GM23248 (cell line): Measurements from ENCODE around the gene RABEP2. TPM values are rescaled to one million over a fixed set of nuclear protein-coding genes. Genes with fewer than 3 reads are reported as not detected.
A peak's percentile ranks its signal among the peaks of the same experiment; 100 is the strongest.

Experiments used
- DNase-seq: peaks from one replicate; pipeline ENCODE4 v3.0.0-alpha.2; 2015
- H2AFZ ChIP-seq: fragments of 200-600 bp; sonication (generic); 2 replicates; pipeline ENCODE4 v1.6.1; 2016; ENCODE audit warnings: antibody characterized with exemption
- H3F3A ChIP-seq: fragments of 200-600 bp; sonication (generic); 2 replicates; pipeline ENCODE4 v1.6.1; 2016; ENCODE audit warnings: mild to moderate bottlenecking, antibody characterized with exemption, mixed run types; ENCODE audit not compliant: insufficient read depth
- H3K27ac ChIP-seq: fragments of 200-600 bp; sonication (generic); 2 replicates; pipeline ENCODE4 v1.5.1; 2016; ENCODE audit warnings: mild to moderate bottlenecking
- H3K27me3 ChIP-seq: fragments of 200-600 bp; sonication (generic); replicated peaks from 2 replicates; pipeline ENCODE4 v1.6.1; 2016; ENCODE audit warnings: mild to moderate bottlenecking; ENCODE audit not compliant: insufficient read depth
- H3K36me3 ChIP-seq: fragments of 200-600 bp; sonication (generic); 2 replicates; pipeline ENCODE4 v1.6.1; 2016; ENCODE audit warnings: low read depth, mild to moderate bottlenecking
- H3K4me1 ChIP-seq: fragments of 200-600 bp; sonication (generic); 2 replicates; pipeline ENCODE4 v1.6.1; 2016; ENCODE audit warnings: mild to moderate bottlenecking; ENCODE audit not compliant: insufficient read depth
- H3K4me2 ChIP-seq: fragments of 200-600 bp; sonication (generic); one replicate; pipeline ENCODE4 v1.6.1; 2016; ENCODE audit warnings: mild to moderate bottlenecking; ENCODE audit not compliant: unreplicated experiment
- H3K4me3 ChIP-seq: fragments of 200-600 bp; sonication (generic); 2 replicates; pipeline ENCODE4 v1.5.1; 2016; ENCODE audit warnings: mild to moderate bottlenecking
- H3K79me2 ChIP-seq: fragments of 200-600 bp; sonication (generic); 2 replicates; pipeline ENCODE4 v1.6.1; 2016; ENCODE audit warnings: mild to moderate bottlenecking; ENCODE audit not compliant: insufficient read depth
- H3K9ac ChIP-seq: fragments of 200-600 bp; sonication (generic); 2 replicates; pipeline ENCODE4 v1.6.1; 2016; ENCODE audit warnings: mild to moderate bottlenecking
- H3K9me2 ChIP-seq: fragments of 200-600 bp; sonication (generic); 2 replicates; pipeline ENCODE4 v1.6.1; 2016; ENCODE audit warnings: mixed run types, mild to moderate bottlenecking, moderate library complexity; ENCODE audit not compliant: insufficient read depth
- H3K9me3 ChIP-seq: fragments of 200-600 bp; sonication (generic); one replicate; pipeline ENCODE4 v1.6.1; 2017; ENCODE audit warnings: low read depth
- H4K20me1 ChIP-seq: fragments of 200-600 bp; sonication (generic); 2 replicates; pipeline ENCODE4 v1.6.0; 2016; ENCODE audit not compliant: insufficient read depth
- EZH2 ChIP-seq: fragments of 200-600 bp; sonication (generic); IDR thresholded peaks from 2 replicates; pipeline ENCODE4 v1.6.1; 2018; ENCODE audit warnings: antibody characterized with exemption, mild to moderate bottlenecking; ENCODE audit not compliant: insufficient read depth, poor library complexity, severe bottlenecking
- EZH2phosphoT487 ChIP-seq: fragments of 200-600 bp; sonication (generic); IDR thresholded peaks from 2 replicates; pipeline ENCODE4 v1.6.1; 2018; ENCODE audit warnings: antibody characterized with exemption, moderate library complexity, mild to moderate bottlenecking, low read depth; ENCODE audit not compliant: insufficient read depth
- WGBS, 2 experiments: methylation state at CpG; one replicate each; pipeline ENCODE4 v1.1.6; 2015 to 2017; ENCODE audit warnings: low lambda C conversion rate in 2 of 2, low coverage in 1 of 2; ENCODE audit errors: missing lambda C conversion rate in 2 of 2; 5-methylcytosine and 5-hydroxymethylcytosine counted together
- in situ Hi-C: fragments of 300-500 bp; cut with MboI; formaldehyde crosslinking; loops from 2 replicates; pipeline ENCODE4 v1.15.0; 2020
- polyA plus RNA-seq: library from polyadenylated mRNA; unstranded; fragments of >200 nt; fragmentation: Nextera tagmentation; extraction: Ambion mirVana; gene quantifications from 2 replicates; pipeline ENCODE4 v1.2.1, GENCODE V29; 2016
- small RNA-seq: library from RNA; depleted of rRNA; stranded (forward); fragments of <200 nt; gene quantifications from one replicate; pipeline ENCODE3, GENCODE V24; 2014; ENCODE audit warnings: low read depth, low replicate concordance
- total RNA-seq: library from RNA; depleted of rRNA; stranded (reverse); fragments of >200 nt; shearing (Covaris generic); gene quantifications from 2 replicates; pipeline ENCODE4 v1.2.3, GENCODE V29; 2014; rRNA removed

RABEP2 gene
- total and polyA plus RNA-seq, 2 experiments from 2014 or later = 14.0 to 53.4 TPM

DNA sequence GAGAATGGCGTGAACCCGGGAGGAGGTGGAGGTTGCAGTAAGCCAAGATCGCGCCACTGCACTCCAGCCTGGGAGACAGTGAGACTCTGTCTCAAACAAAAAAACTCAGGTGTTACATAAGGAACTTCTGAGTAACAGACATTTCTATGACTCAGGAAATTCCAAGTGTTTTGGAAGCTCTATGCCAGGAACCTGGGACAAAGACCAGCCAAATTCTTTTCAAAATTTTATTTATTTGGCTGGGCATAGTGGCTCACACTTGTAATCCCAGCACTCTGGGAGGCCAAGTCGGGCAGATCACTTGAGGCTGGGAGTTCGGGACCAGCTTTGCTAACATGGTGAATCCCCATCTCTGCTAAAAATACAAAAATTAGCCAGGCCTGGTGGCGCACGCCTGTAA lies 66.6 kb downstream of the RABEP2 start:
- peaks cover 4% of the 10 kb centered on the region; the same call in 1 of the 2 replicates for H3F3A ChIP-seq
- 92 to 93% methylated on average over 8 of the region's 8 CpGs for WGBS, 2 experiments
- no peaks in the 10 kb centered on the region for H3K27me3 ChIP-seq
- no peaks in the 10 kb centered on the region for H3K36me3 ChIP-seq
- TF ChIP-seq EZH2phosphoT487 (no peak), EZH2 (no peak)
- in situ Hi-C loops = no loop called here
- H3K4me2 ChIP-seq = no peak overlapping the region
- no peak overlapping the region for H2AFZ ChIP-seq
- H3K4me1 ChIP-seq = peaks cover 6% of the 10 kb centered on the region; the same call in 1 of the 2 replicates
- no peaks in the 10 kb centered on the region for H3K9me3 ChIP-seq
- H3K27ac ChIP-seq = peak overlapping the region; percentile 55
- no peaks in the 10 kb centered on the region for H4K20me1 ChIP-seq
- H3K9me2 ChIP-seq = no peaks in the 10 kb centered on the region
- DNase-seq = peak; percentile 50
- H3K79me2 ChIP-seq = peaks cover 24% of the 10 kb centered on the region
- no peak overlapping the region for H3K4me3 ChIP-seq
- H3K9ac ChIP-seq = no peak overlapping the region

Small RNAs within 50 kb of the gene (small RNA-seq; reads per million reads assigned to genes)
- gene RF00416 = not detected

Other genes with a start within 250 kb of the RABEP2 start
- gene EIF3C, start 213.8 kb downstream of the RABEP2 start, total RNA-seq = 105 and 108 TPM in 2 replicates
- 515 and 533 TPM in 2 replicates for gene EIF3C, start 213.8 kb downstream of the RABEP2 start, polyA plus RNA-seq
- gene NPIPB9, start 173.5 kb downstream of the RABEP2 start, total RNA-seq = 0.38 TPM in 1 of 2 replicates, not detected in the other
- gene NPIPB9, start 173.5 kb downstream of the RABEP2 start, polyA plus RNA-seq = not detected in 2 replicates
- gene ATXN2L, start 102.2 kb downstream of the RABEP2 start, total RNA-seq = 37.2 and 43.1 TPM in 2 replicates
- 50.7 and 53.1 TPM in 2 replicates for gene ATXN2L, start 102.2 kb downstream of the RABEP2 start, polyA plus RNA-seq
- 95.2 and 107 TPM in 2 replicates for gene TUFM, start 78.9 kb downstream of the RABEP2 start, total RNA-seq
- 141 and 148 TPM in 2 replicates for gene TUFM, start 78.9 kb downstream of the RABEP2 start, polyA plus RNA-seq
- 16.8 and 21.8 TPM in 2 replicates for gene SH2B1, start 61.4 kb downstream of the RABEP2 start, total RNA-seq
- gene SH2B1, start 61.4 kb downstream of the RABEP2 start, polyA plus RNA-seq = 8.4 and 8.8 TPM in 2 replicates
- gene ATP2A1, start 46.8 kb downstream of the RABEP2 start, total RNA-seq = 0.11 TPM in 1 of 2 replicates, not detected in the other
- gene ATP2A1, start 46.8 kb downstream of the RABEP2 start, polyA plus RNA-seq = 0.09 and 0.10 TPM in 2 replicates
- not detected in 2 replicates for gene CD19, start 6.7 kb upstream of the RABEP2 start, total RNA-seq
- gene CD19, start 6.7 kb upstream of the RABEP2 start, polyA plus RNA-seq = not detected in 2 replicates
- gene NFATC2IP, start 25.7 kb upstream of the RABEP2 start, total RNA-seq = 12.1 and 16.8 TPM in 2 replicates
- 11.4 and 15.7 TPM in 2 replicates for gene NFATC2IP, start 25.7 kb upstream of the RABEP2 start, polyA plus RNA-seq
- gene SPNS1, start 49.5 kb upstream of the RABEP2 start, total RNA-seq = 44.3 and 48.4 TPM in 2 replicates
- gene SPNS1, start 49.5 kb upstream of the RABEP2 start, polyA plus RNA-seq = 41.3 and 46.9 TPM in 2 replicates
- gene LAT, start 59.8 kb upstream of the RABEP2 start, total RNA-seq = 2.4 and 2.9 TPM in 2 replicates
- 2.3 and 2.4 TPM in 2 replicates for gene LAT, start 59.8 kb upstream of the RABEP2 start, polyA plus RNA-seq